ENCODE measurements around the gene FCRL4.
"Not testable (repeated sequence)": the region's sequence is repeated elsewhere in the genome, so short reads cannot be mapped to it uniquely, and the experiment has no call there.

Gene FCRL4

GRCh38 chr1:157551694-157552693, 45.9 kb downstream of the FCRL4 start, which contains the start of gene FCRL5:
TSS of gene FCRL5 (minus strand) at chr1:157552515. CDS start at chr1:157552362, 153 bp downstream.
- no peak for DNase-seq (ENCODE audit: low read depth in 1 of 2, low spot score in 1 of 2)

GRCh38 chr1:157548081-157548480, 49.8 kb downstream of the FCRL4 start:
- DNase-seq (ENCODE audit: low read depth in 1 of 2, low spot score in 1 of 2) = not testable (repeated sequence)

GRCh38 chr1:157542676-157543075, 55.2 kb downstream of the FCRL4 start:
- DNase-seq (ENCODE audit: low read depth in 1 of 2, low spot score in 1 of 2) = no peak

GRCh38 chr1:157540852-157541251, 57.0 kb downstream of the FCRL4 start:
- DNase-seq (ENCODE audit: low read depth in 1 of 2, low spot score in 1 of 2) = no peak

GRCh38 chr1:157540160-157540748, 57.6 kb downstream of the FCRL4 start:
- no peak for DNase-seq (ENCODE audit: low read depth in 1 of 2, low spot score in 1 of 2)

GRCh38 chr1:157539568-157539967, 58.3 kb downstream of the FCRL4 start:
- no peak for DNase-seq (ENCODE audit: low read depth in 1 of 2, low spot score in 1 of 2)

- no peak for DNase-seq (ENCODE audit: low read depth in 1 of 2, low spot score in 1 of 2)
These were observed 65.3 kb downstream of the FCRL4 start for GRCh38 chr1:157532569-157532968.

GRCh38 chr1:157523774-157524493, 74.0 kb downstream of the FCRL4 start:
- no peak for DNase-seq (ENCODE audit: low read depth in 1 of 2, low spot score in 1 of 2)

All from activated CD4-positive, alpha-beta T cell treated with anti-CD3 and anti-CD28 coated beads, Interleukin-2, amount 50 U/mL, for 24 hours (primary cell).